ENCODE results near the gene ZDHHC17.
A peak's percentile ranks its signal among the peaks of the same experiment; 100 is the strongest.
"Not testable (repeated sequence)": the region's sequence is repeated elsewhere in the genome, so short reads cannot be mapped to it uniquely, and the experiment has no call there.

The ZDHHC17 gene

GRCh38 chr12:76763746-76764675 is at the start of gene ZDHHC17:
Gene ZDHHC17, plus strand, starts transcription at chr12:76764115. Its CDS starts 122 bp downstream, at chr12:76764237.
- Mint-ChIP-seq H3K27me3 (no peaks in the 10 kb centered on the region), H3K4me1 (ENCODE audit: low read depth) (peaks cover 47% of the 10 kb centered on the region), H3K36me3 (ENCODE audit: low read depth) (peaks cover 16% of the 10 kb centered on the region), H3K4me3 (peak within 1 kb of the TSS; percentile 94), H3K9me3 (no peaks in the 10 kb centered on the region), H3K27ac (peak within 1 kb of the TSS; percentile 98)
- intact Hi-C loops (cut with micrococcal nuclease): loop anchor here (2.0 to 10.0 kb wide), 3 partner anchors 27 to 1249 kb away; partner anchors contain the start of genes KRR1 and OSBPL8

GRCh38 chr12:76714415-76714814 is 49.5 kb upstream of the ZDHHC17 start:
- Mint-ChIP-seq H3K4me3 (no peak overlapping the region), H3K36me3 (ENCODE audit: low read depth) (no peaks in the 10 kb centered on the region), H3K4me1 (ENCODE audit: low read depth) (no peaks in the 10 kb centered on the region), H3K9me3 (no peaks in the 10 kb centered on the region), H3K27me3 (no peaks in the 10 kb centered on the region), H3K27ac (no peak overlapping the region)
- intact Hi-C loops (cut with micrococcal nuclease): no loop called here

- Mint-ChIP-seq H3K4me1 (ENCODE audit: low read depth) (no peaks in the 10 kb centered on the region), H3K27me3 (no peaks in the 10 kb centered on the region), H3K36me3 (ENCODE audit: low read depth) (no peaks in the 10 kb centered on the region), H3K9me3 (no peaks in the 10 kb centered on the region), H3K27ac (no peak overlapping the region), H3K4me3 (no peak overlapping the region)
- intact Hi-C loops (cut with micrococcal nuclease): no loop called here
Measured at GRCh38 chr12:76714861-76715260, 49.1 kb upstream of the ZDHHC17 start.

- H3K27me3 Mint-ChIP-seq: no peaks in the 10 kb centered on the region
- intact Hi-C loops (cut with micrococcal nuclease): no loop called here
- H3K4me1 Mint-ChIP-seq (ENCODE audit: low read depth): no peaks in the 10 kb centered on the region
- no peaks in the 10 kb centered on the region for H3K9me3 Mint-ChIP-seq
- H3K27ac Mint-ChIP-seq: no peak overlapping the region
- H3K36me3 Mint-ChIP-seq (ENCODE audit: low read depth): no peaks in the 10 kb centered on the region
- H3K4me3 Mint-ChIP-seq: no peak overlapping the region
Measured at GRCh38 chr12:76715332-76715731, 48.6 kb upstream of the ZDHHC17 start.

GRCh38 chr12:76717314-76717713 is 46.6 kb upstream of the ZDHHC17 start:
- Mint-ChIP-seq H3K27ac (no peak overlapping the region), H3K27me3 (no peaks in the 10 kb centered on the region), H3K9me3 (no peaks in the 10 kb centered on the region), H3K4me3 (no peak overlapping the region), H3K36me3 (ENCODE audit: low read depth) (no peaks in the 10 kb centered on the region), H3K4me1 (ENCODE audit: low read depth) (no peaks in the 10 kb centered on the region)
- intact Hi-C loops (cut with micrococcal nuclease): no loop called here

GRCh38 chr12:76719171-76720041 is 44.5 kb upstream of the ZDHHC17 start:
- Mint-ChIP-seq H3K27me3 (no peaks in the 10 kb centered on the region), H3K4me3 (no peak overlapping the region), H3K9me3 (no peaks in the 10 kb centered on the region), H3K36me3 (ENCODE audit: low read depth) (no peaks in the 10 kb centered on the region), H3K27ac (no peak overlapping the region), H3K4me1 (ENCODE audit: low read depth) (no peaks in the 10 kb centered on the region)
- intact Hi-C loops (cut with micrococcal nuclease): no loop called here

GRCh38 chr12:76720068-76720467 is 43.8 kb upstream of the ZDHHC17 start:
- no peak overlapping the region for H3K4me3 Mint-ChIP-seq
- no peaks in the 10 kb centered on the region for H3K9me3 Mint-ChIP-seq
- H3K27me3 Mint-ChIP-seq: no peaks in the 10 kb centered on the region
- H3K36me3 Mint-ChIP-seq (ENCODE audit: low read depth): no peaks in the 10 kb centered on the region
- no peaks in the 10 kb centered on the region for H3K4me1 Mint-ChIP-seq (ENCODE audit: low read depth)
- no peak overlapping the region for H3K27ac Mint-ChIP-seq
- intact Hi-C loops (cut with micrococcal nuclease): no loop called here

- H3K9me3 Mint-ChIP-seq: no peaks in the 10 kb centered on the region
- H3K27ac Mint-ChIP-seq: no peak overlapping the region
- H3K4me3 Mint-ChIP-seq: no peak overlapping the region
- intact Hi-C loops (cut with micrococcal nuclease): no loop called here
- H3K27me3 Mint-ChIP-seq: no peaks in the 10 kb centered on the region
- H3K4me1 Mint-ChIP-seq (ENCODE audit: low read depth): no peaks in the 10 kb centered on the region
- H3K36me3 Mint-ChIP-seq (ENCODE audit: low read depth): no peaks in the 10 kb centered on the region
Measured at GRCh38 chr12:76726626-76727025, 37.3 kb upstream of the ZDHHC17 start.

- H3K4me1 Mint-ChIP-seq (ENCODE audit: low read depth); H3K36me3 Mint-ChIP-seq (ENCODE audit: low read depth); H3K27me3 Mint-ChIP-seq; H3K27ac Mint-ChIP-seq; intact Hi-C loops (cut with micrococcal nuclease); H3K4me3 Mint-ChIP-seq: not testable (repeated sequence)
- peaks cover 33% of the 10 kb centered on the region for H3K9me3 Mint-ChIP-seq
Measured at GRCh38 chr12:76732188-76732587, 31.7 kb upstream of the ZDHHC17 start.

GRCh38 chr12:76737689-76738088 is 26.2 kb upstream of the ZDHHC17 start:
- H3K9me3 Mint-ChIP-seq: peaks cover 55% of the 10 kb centered on the region
- H3K4me3 Mint-ChIP-seq; H3K27ac Mint-ChIP-seq; intact Hi-C loops (cut with micrococcal nuclease); H3K4me1 Mint-ChIP-seq (ENCODE audit: low read depth); H3K27me3 Mint-ChIP-seq; H3K36me3 Mint-ChIP-seq (ENCODE audit: low read depth): not testable (repeated sequence)

GRCh38 chr12:76738824-76739579 is 24.9 kb upstream of the ZDHHC17 start:
- H3K27ac Mint-ChIP-seq: no peak overlapping the region
- H3K27me3 Mint-ChIP-seq: no peaks in the 10 kb centered on the region
- intact Hi-C loops (cut with micrococcal nuclease): no loop called here
- H3K4me3 Mint-ChIP-seq: no peak overlapping the region
- peaks cover 51% of the 10 kb centered on the region for H3K9me3 Mint-ChIP-seq
- H3K4me1 Mint-ChIP-seq (ENCODE audit: low read depth): no peaks in the 10 kb centered on the region
- H3K36me3 Mint-ChIP-seq (ENCODE audit: low read depth): no peaks in the 10 kb centered on the region

- Mint-ChIP-seq H3K4me3 (no peak overlapping the region), H3K27ac (no peak overlapping the region), H3K4me1 (ENCODE audit: low read depth) (no peaks in the 10 kb centered on the region), H3K9me3 (peaks cover 42% of the 10 kb centered on the region), H3K27me3 (no peaks in the 10 kb centered on the region), H3K36me3 (ENCODE audit: low read depth) (no peaks in the 10 kb centered on the region)
- intact Hi-C loops (cut with micrococcal nuclease): no loop called here
Measured at GRCh38 chr12:76739896-76740295, 24.0 kb upstream of the ZDHHC17 start.

- no peaks in the 10 kb centered on the region for H3K4me1 Mint-ChIP-seq (ENCODE audit: low read depth)
- intact Hi-C loops (cut with micrococcal nuclease): no loop called here
- H3K9me3 Mint-ChIP-seq: peaks cover 39% of the 10 kb centered on the region
- H3K36me3 Mint-ChIP-seq (ENCODE audit: low read depth): no peaks in the 10 kb centered on the region
- H3K27me3 Mint-ChIP-seq: no peaks in the 10 kb centered on the region
- H3K27ac Mint-ChIP-seq: no peak overlapping the region
- no peak overlapping the region for H3K4me3 Mint-ChIP-seq
Measured at GRCh38 chr12:76740501-76740900, 23.4 kb upstream of the ZDHHC17 start.
